Measurements from ENCODE around the gene YTHDF1.
"Not testable (repeated sequence)": the region's sequence is repeated elsewhere in the genome, so short reads cannot be mapped to it uniquely, and the experiment has no call there.

The YTHDF1 gene

GRCh38 chr20:63216041-63216848 lies at the start of gene YTHDF1:
Gene YTHDF1, minus strand, starts transcription at chr20:63216131. Its CDS starts 239 bp downstream, at chr20:63215892.
- DNase-seq = peak; percentile 94

GRCh38 chr20:63264519-63264918 lies 48.6 kb upstream of the YTHDF1 start:
- DNase-seq = no peak

GRCh38 chr20:63264000-63264399 lies 48.1 kb upstream of the YTHDF1 start:
- DNase-seq = no peak

GRCh38 chr20:63262836-63263235 lies 46.9 kb upstream of the YTHDF1 start:
- DNase-seq = no peak

GRCh38 chr20:63261795-63262528 lies 46.0 kb upstream of the YTHDF1 start:
- DNase-seq = no peak

- no peak for DNase-seq
Measured at GRCh38 chr20:63261060-63261794, 45.3 kb upstream of the YTHDF1 start.

GRCh38 chr20:63260521-63260920 lies 44.6 kb upstream of the YTHDF1 start:
- DNase-seq = no peak

- no peak for DNase-seq
Measured at GRCh38 chr20:63259734-63260460, 44.0 kb upstream of the YTHDF1 start.

- DNase-seq = no peak
Measured at GRCh38 chr20:63258781-63259180, 42.9 kb upstream of the YTHDF1 start.

GRCh38 chr20:63257629-63258028 lies 41.7 kb upstream of the YTHDF1 start:
- DNase-seq = no peak

GRCh38 chr20:63256954-63257353 lies 41.0 kb upstream of the YTHDF1 start:
- no peak for DNase-seq

GRCh38 chr20:63255931-63256704 lies 40.2 kb upstream of the YTHDF1 start:
- no peak for DNase-seq

GRCh38 chr20:63254606-63255384 lies 38.9 kb upstream of the YTHDF1 start:
- no peak for DNase-seq

GRCh38 chr20:63254232-63254605 lies 38.3 kb upstream of the YTHDF1 start, which contains the start of gene NKAIN4:
Gene NKAIN4, minus strand, starts transcription at chr20:63254463. Its CDS starts 13 bp downstream, at chr20:63254450.
- no peak for DNase-seq

- DNase-seq = no peak
Measured at GRCh38 chr20:63253438-63254231, 37.7 kb upstream of the YTHDF1 start.

GRCh38 chr20:63253065-63253437 lies 37.1 kb upstream of the YTHDF1 start:
- no peak for DNase-seq

- DNase-seq = no peak
Measured at GRCh38 chr20:63252284-63252711, 36.4 kb upstream of the YTHDF1 start.

GRCh38 chr20:63251350-63251749 lies 35.4 kb upstream of the YTHDF1 start:
- DNase-seq = not testable (repeated sequence)

GRCh38 chr20:63249891-63250290 lies 34.0 kb upstream of the YTHDF1 start:
- no peak for DNase-seq

Measured in NCI-H1105 treated with DMSO at 0.1 percent for 48 hours (cell line).